GM12892 (cell line): ENCODE data around the gene SPHK2.

ENCODE experiments used
- POLR2A ChIP-seq: IDR thresholded peaks from 2 replicates; pipeline ENCODE4 v1.6.1; 2011; ENCODE audit warnings: low read depth, low read length, control low read depth
- POLR2AphosphoS5 ChIP-seq: IDR thresholded peaks from 2 replicates; pipeline ENCODE4 v1.6.1; 2011; ENCODE audit warnings: low read depth, low read length, control low read depth
- TAF1 ChIP-seq: IDR thresholded peaks from 2 replicates; pipeline ENCODE4 v1.6.1; 2011; ENCODE audit warnings: low read depth, mild to moderate bottlenecking, control low read depth, low read length, borderline replicate concordance

GRCh38 chr19:48571378-48572162 is 47.7 kb upstream of the SPHK2 start:
- TF ChIP-seq TAF1 (no peak), POLR2A (no peak), POLR2AphosphoS5 (no peak)
